GM12878 (cell line): ENCODE results near the gene NFU1. TPM values are rescaled to one million over a fixed set of nuclear protein-coding genes. Genes with fewer than 3 reads are reported as not detected.
A peak's percentile ranks its signal among the peaks of the same experiment; 100 is the strongest.

Experiments
- BHLHE40 ChIP-seq, 2 experiments: fragments of 450-650 bp in 1 of 2; IDR thresholded peaks; 2 replicates each; pipeline ENCODE4 v1.6.1; 2011 to 2017; ENCODE audit warnings: low read depth in 2 of 2, borderline replicate concordance in 1 of 2, improper control_type of control experiment in 1 of 2, low read length in 1 of 2, mild to moderate bottlenecking in 1 of 2
- CBFB ChIP-seq: IDR thresholded peaks from 2 replicates; pipeline ENCODE4 v1.6.1; 2016; ENCODE audit warnings: antibody characterized with exemption, low read depth
- CEBPB ChIP-seq, 2 experiments: fragments of 150-350 bp in 1 of 2; IDR thresholded peaks; 2 replicates each; pipeline ENCODE4 v1.6.1; 2012 to 2014; ENCODE audit warnings: low read depth in 2 of 2, low read length in 2 of 2, borderline replicate concordance in 1 of 2, inconsistent platforms in 1 of 2
- CHD4 ChIP-seq: fragments of 200-600 bp; sonication (generic); IDR thresholded peaks from 2 replicates; pipeline ENCODE4 v1.6.1; 2016; ENCODE audit warnings: mild to moderate bottlenecking
- EED ChIP-seq: sonication (generic); IDR thresholded peaks from 2 replicates; pipeline ENCODE4 v1.6.1; 2016; ENCODE audit warnings: antibody characterized with exemption, low read depth
- GATAD2B ChIP-seq: fragments of 450-650 bp; conservative IDR thresholded peaks from 2 replicates; pipeline ENCODE4 v1.6.1; 2017; ENCODE audit warnings: low read depth, mild to moderate bottlenecking, moderate library complexity
- HDGF ChIP-seq: fragments of 450-650 bp; IDR thresholded peaks from 2 replicates; pipeline ENCODE4 v1.6.1; 2016; ENCODE audit warnings: antibody characterized with exemption
- KAT2A ChIP-seq: conservative IDR thresholded peaks from 2 replicates; pipeline ENCODE4 v1.6.1; 2011; ENCODE audit warnings: low read depth, low read length; ENCODE audit not compliant: control insufficient read depth
- MEF2B ChIP-seq: fragments of 450-650 bp; IDR thresholded peaks from 2 replicates; pipeline ENCODE4 v1.6.1; 2018; ENCODE audit warnings: mild to moderate bottlenecking, moderate library complexity; ENCODE audit not compliant: partially characterized antibody, poor library complexity, severe bottlenecking
- NFIC ChIP-seq: IDR thresholded peaks from 2 replicates; pipeline ENCODE4 v1.6.1; 2012; ENCODE audit warnings: low read depth, mild to moderate bottlenecking, inconsistent platforms, low read length, moderate library complexity
- RBBP5 ChIP-seq: fragments of 200-600 bp; sonication (generic); conservative IDR thresholded peaks from 2 replicates; pipeline ENCODE4 v1.6.1; 2016
- RCOR1 ChIP-seq: conservative IDR thresholded peaks from 2 replicates; pipeline ENCODE4 v1.6.1; 2012; ENCODE audit warnings: low read depth, low read length, improper control_type of control experiment
- RUNX3 ChIP-seq: IDR thresholded peaks from 2 replicates; pipeline ENCODE4 v1.6.1; 2012; ENCODE audit warnings: low read length, inconsistent platforms
- SIN3A ChIP-seq: IDR thresholded peaks from 2 replicates; pipeline ENCODE4 v1.6.1; 2012; ENCODE audit warnings: low read depth, low read length, improper control_type of control experiment
- SREBF2 ChIP-seq: IDR thresholded peaks from 2 replicates; pipeline ENCODE4 v1.6.1; 2012; ENCODE audit warnings: mild to moderate bottlenecking, low read length
- TBL1XR1 ChIP-seq: IDR thresholded peaks from 2 replicates; pipeline ENCODE4 v1.6.1; 2012; ENCODE audit warnings: low read depth, low read length, improper control_type of control experiment
- TCF12 ChIP-seq: IDR thresholded peaks from 2 replicates; pipeline ENCODE4 v1.6.1; 2011; ENCODE audit warnings: low read depth, mild to moderate bottlenecking, low read length
- WRNIP1 ChIP-seq: IDR thresholded peaks from 2 replicates; pipeline ENCODE4 v1.6.1; 2011; ENCODE audit warnings: low read depth, low read length, improper control_type of control experiment, borderline replicate concordance
- polyA plus RNA-seq, 11 experiments: library from polyadenylated mRNA; depleted of rRNA in 4 of 11; unstranded in 6 of 11; stranded (reverse) in 5 of 11; fragments of >200 nt; fragmentation: Nextera tagmentation in 4 of 11; fragmentation: Illumina TruSeq in 1 of 11; extraction: Ambion mirVana in 4 of 11; extraction: Trizol in 1 of 11; gene quantifications; 1 replicate in 1 of 11; 2 replicates in 10 of 11; pipeline versions ENCODE4 v1.2.1 to v1.2.3, GENCODE V29; 2011 to 2016; ENCODE audit warnings: inconsistent platforms in 2 of 11, missing spikeins in 2 of 11, low read depth in 1 of 11
- total RNA-seq, 4 experiments: library from RNA; depleted of rRNA in 3 of 4; stranded (reverse); fragments of >200 nt in 3 of 4; fragmentation: Illumina TruSeq in 1 of 4; extraction: Trizol in 1 of 4; gene quantifications; 2 replicates each; pipeline versions ENCODE4 v1.2.1 to v1.2.3, GENCODE V29; 2013 to 2021
- TF ChIP-seq, protein P1 (sequence below): fragments of 450-650 bp; IDR thresholded peaks from 2 replicates; pipeline ENCODE4 v1.6.1; 2016; ENCODE audit warnings: mild to moderate bottlenecking
- TF ChIP-seq, protein P2 (sequence below): fragments of 450-650 bp; IDR thresholded peaks from 2 replicates; pipeline ENCODE4 v1.6.1; 2017; ENCODE audit warnings: borderline replicate concordance
- TF ChIP-seq, protein P3 (sequence below): fragments of 450-650 bp; formaldehyde crosslinking; IDR thresholded peaks from 2 replicates; pipeline ENCODE4 v1.4.0; 2020; ENCODE audit warnings: mild to moderate bottlenecking, moderate library complexity
- TF ChIP-seq, protein P4 (sequence below): fragments of 450-650 bp; IDR thresholded peaks from 2 replicates; pipeline ENCODE4 v1.6.1; 2017; ENCODE audit warnings: low read depth, mild to moderate bottlenecking, moderate library complexity
- TF ChIP-seq, protein P5 (sequence below): fragments of 450-650 bp; IDR thresholded peaks from 2 replicates; pipeline ENCODE4 v1.6.1; 2016; ENCODE audit warnings: mild to moderate bottlenecking

NFU1 gene
- total and polyA plus RNA-seq, 10 of the 15 experiments (the other 5 are each of a cell fraction or from before 2014, with no cell fraction given), result 27.3 to 86.0 (median 41.5) TPM

DNA sequence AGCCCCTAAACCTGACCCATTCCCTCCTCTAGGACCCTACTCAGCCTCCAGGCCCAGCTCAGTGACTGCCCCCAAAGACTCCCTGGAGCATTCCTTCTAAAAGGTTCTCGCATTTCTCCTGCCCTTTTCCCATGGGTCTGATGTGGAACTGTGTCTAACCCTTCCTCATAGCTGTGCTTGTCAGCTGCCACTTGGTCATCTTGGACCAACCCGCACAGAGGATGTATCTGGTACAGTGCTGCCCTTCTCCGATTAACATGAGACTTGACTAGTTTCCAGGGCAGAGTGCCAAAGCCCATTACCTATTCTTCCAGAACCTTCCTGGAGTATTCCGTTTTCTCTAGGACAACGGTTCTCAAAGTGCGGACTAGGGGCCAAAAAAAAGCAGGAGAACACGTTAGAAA is 518 bp upstream of the NFU1 start (continued):
- TF ChIP-seq, protein P1, sequence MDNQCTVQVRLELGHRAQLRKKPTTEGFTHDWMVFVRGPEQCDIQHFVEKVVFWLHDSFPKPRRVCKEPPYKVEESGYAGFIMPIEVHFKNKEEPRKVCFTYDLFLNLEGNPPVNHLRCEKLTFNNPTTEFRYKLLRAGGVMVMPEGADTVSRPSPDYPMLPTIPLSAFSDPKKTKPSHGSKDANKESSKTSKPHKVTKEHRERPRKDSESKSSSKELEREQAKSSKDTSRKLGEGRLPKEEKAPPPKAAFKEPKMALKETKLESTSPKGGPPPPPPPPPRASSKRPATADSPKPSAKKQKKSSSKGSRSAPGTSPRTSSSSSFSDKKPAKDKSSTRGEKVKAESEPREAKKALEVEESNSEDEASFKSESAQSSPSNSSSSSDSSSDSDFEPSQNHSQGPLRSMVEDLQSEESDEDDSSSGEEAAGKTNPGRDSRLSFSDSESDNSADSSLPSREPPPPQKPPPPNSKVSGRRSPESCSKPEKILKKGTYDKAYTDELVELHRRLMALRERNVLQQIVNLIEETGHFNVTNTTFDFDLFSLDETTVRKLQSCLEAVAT, result 0 out of 2 replicates have a peak, but pooled peaks have one; percentile 17
- TF ChIP-seq SREBF2 (no peak), CBFB (no peak), TCF12 (no peak), EED (no peak), HDGF (no peak), TBL1XR1 (no peak), RUNX3 (no peak), NFIC (no peak), RBBP5 (no peak), WRNIP1 (0 out of 2 replicates have a peak, but pooled peaks have one; percentile 21), SIN3A (no peak), MEF2B (peak; percentile 1), RCOR1 (no peak), KAT2A (no peak), CHD4 (no peak), GATAD2B (no peak), BHLHE40 (IDR thresholded peaks at IDR 0.05; ENCODE audit: borderline replicate concordance in 1 of 2, low read depth in 2 of 2, low read length in 1 of 2) (0 out of 4 replicates have a peak, but pooled peaks of 1 of the 2 experiments have one; percentile 0), CEBPB (IDR thresholded peaks at IDR 0.05; ENCODE audit: borderline replicate concordance in 1 of 2, low read depth in 2 of 2, low read length in 2 of 2) (no peak)
- TF ChIP-seq, protein P2, sequence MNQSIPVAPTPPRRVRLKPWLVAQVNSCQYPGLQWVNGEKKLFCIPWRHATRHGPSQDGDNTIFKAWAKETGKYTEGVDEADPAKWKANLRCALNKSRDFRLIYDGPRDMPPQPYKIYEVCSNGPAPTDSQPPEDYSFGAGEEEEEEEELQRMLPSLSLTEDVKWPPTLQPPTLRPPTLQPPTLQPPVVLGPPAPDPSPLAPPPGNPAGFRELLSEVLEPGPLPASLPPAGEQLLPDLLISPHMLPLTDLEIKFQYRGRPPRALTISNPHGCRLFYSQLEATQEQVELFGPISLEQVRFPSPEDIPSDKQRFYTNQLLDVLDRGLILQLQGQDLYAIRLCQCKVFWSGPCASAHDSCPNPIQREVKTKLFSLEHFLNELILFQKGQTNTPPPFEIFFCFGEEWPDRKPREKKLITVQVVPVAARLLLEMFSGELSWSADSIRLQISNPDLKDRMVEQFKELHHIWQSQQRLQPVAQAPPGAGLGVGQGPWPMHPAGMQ, result no peak
- TF ChIP-seq, protein P3, sequence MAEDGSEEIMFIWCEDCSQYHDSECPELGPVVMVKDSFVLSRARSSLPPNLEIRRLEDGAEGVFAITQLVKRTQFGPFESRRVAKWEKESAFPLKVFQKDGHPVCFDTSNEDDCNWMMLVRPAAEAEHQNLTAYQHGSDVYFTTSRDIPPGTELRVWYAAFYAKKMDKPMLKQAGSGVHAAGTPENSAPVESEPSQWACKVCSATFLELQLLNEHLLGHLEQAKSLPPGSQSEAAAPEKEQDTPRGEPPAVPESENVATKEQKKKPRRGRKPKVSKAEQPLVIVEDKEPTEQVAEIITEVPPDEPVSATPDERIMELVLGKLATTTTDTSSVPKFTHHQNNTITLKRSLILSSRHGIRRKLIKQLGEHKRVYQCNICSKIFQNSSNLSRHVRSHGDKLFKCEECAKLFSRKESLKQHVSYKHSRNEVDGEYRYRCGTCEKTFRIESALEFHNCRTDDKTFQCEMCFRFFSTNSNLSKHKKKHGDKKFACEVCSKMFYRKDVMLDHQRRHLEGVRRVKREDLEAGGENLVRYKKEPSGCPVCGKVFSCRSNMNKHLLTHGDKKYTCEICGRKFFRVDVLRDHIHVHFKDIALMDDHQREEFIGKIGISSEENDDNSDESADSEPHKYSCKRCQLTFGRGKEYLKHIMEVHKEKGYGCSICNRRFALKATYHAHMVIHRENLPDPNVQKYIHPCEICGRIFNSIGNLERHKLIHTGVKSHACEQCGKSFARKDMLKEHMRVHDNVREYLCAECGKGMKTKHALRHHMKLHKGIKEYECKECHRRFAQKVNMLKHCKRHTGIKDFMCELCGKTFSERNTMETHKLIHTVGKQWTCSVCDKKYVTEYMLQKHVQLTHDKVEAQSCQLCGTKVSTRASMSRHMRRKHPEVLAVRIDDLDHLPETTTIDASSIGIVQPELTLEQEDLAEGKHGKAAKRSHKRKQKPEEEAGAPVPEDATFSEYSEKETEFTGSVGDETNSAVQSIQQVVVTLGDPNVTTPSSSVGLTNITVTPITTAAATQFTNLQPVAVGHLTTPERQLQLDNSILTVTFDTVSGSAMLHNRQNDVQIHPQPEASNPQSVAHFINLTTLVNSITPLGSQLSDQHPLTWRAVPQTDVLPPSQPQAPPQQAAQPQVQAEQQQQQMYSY (CRISPR knock-in tag), result no peak
- TF ChIP-seq, protein P4, sequence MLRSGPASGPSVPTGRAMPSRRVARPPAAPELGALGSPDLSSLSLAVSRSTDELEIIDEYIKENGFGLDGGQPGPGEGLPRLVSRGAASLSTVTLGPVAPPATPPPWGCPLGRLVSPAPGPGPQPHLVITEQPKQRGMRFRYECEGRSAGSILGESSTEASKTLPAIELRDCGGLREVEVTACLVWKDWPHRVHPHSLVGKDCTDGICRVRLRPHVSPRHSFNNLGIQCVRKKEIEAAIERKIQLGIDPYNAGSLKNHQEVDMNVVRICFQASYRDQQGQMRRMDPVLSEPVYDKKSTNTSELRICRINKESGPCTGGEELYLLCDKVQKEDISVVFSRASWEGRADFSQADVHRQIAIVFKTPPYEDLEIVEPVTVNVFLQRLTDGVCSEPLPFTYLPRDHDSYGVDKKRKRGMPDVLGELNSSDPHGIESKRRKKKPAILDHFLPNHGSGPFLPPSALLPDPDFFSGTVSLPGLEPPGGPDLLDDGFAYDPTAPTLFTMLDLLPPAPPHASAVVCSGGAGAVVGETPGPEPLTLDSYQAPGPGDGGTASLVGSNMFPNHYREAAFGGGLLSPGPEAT, result 0 out of 2 replicates have a peak, but pooled peaks have one; percentile 34
- TF ChIP-seq, protein P5, sequence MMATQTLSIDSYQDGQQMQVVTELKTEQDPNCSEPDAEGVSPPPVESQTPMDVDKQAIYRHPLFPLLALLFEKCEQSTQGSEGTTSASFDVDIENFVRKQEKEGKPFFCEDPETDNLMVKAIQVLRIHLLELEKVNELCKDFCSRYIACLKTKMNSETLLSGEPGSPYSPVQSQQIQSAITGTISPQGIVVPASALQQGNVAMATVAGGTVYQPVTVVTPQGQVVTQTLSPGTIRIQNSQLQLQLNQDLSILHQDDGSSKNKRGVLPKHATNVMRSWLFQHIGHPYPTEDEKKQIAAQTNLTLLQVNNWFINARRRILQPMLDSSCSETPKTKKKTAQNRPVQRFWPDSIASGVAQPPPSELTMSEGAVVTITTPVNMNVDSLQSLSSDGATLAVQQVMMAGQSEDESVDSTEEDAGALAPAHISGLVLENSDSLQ, result no peak
